PC-3 (cell line): Measurements from ENCODE around the gene NCOA1.

Experiments used
- CTCF ChIP-seq: fragments of 300-600 bp; sonication (generic); conservative IDR thresholded peaks from 2 replicates; pipeline ENCODE4 v1.5.1; 2017; ENCODE audit warnings: antibody characterized with exemption, low read depth, mild to moderate bottlenecking, low read length
- EZH2 ChIP-seq: fragments of 300-600 bp; sonication (generic); IDR thresholded peaks from one replicate; pipeline ENCODE4 v1.6.1; 2017; ENCODE audit warnings: antibody characterized with exemption, mild to moderate bottlenecking, low read length; ENCODE audit not compliant: unreplicated experiment
- EZH2phosphoT487 ChIP-seq: fragments of 300-600 bp; sonication (generic); IDR thresholded peaks from 2 replicates; pipeline ENCODE4 v1.6.1; 2018; ENCODE audit warnings: mild to moderate bottlenecking, antibody characterized with exemption, low read length, borderline replicate concordance

DNA sequence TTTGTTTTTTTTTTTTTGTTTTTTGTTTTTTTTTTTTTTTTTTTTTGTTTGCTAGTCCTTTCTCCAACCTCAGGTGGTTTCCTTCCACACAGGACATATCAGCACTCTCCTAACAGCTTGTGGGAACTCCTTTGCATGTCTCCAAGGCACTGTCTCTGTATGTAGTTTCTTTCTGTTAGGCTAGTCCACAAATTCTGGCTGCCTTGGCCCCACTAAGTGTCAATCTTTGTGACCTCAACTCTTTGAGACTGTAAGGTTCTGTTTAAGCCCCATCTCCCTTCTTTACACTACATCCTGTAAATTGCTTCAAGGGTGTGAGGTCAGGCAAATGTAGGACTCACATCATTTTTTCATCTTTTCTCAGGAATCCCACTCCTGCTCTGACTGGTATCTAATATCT, 85.1 kb downstream of the NCOA1 start:
- TF ChIP-seq EZH2phosphoT487: no peak
- TF ChIP-seq CTCF: no peak
- TF ChIP-seq EZH2: no peak
